GM12875 (cell line): ENCODE data around the gene ADAD2.

ENCODE experiments used
- H3K4me3 ChIP-seq: one replicate; pipeline ENCODE4 v1.5.1; 2011; ENCODE audit warnings: low read depth, low read length, control low read depth
- CTCF ChIP-seq: IDR thresholded peaks from 2 replicates; pipeline ENCODE4 v1.5.1; 2011; ENCODE audit warnings: low read depth, mild to moderate bottlenecking, control low read depth, inconsistent platforms, low read length, moderate library complexity, borderline replicate concordance; ENCODE audit not compliant: insufficient read depth

ADAD2 gene

DNA sequence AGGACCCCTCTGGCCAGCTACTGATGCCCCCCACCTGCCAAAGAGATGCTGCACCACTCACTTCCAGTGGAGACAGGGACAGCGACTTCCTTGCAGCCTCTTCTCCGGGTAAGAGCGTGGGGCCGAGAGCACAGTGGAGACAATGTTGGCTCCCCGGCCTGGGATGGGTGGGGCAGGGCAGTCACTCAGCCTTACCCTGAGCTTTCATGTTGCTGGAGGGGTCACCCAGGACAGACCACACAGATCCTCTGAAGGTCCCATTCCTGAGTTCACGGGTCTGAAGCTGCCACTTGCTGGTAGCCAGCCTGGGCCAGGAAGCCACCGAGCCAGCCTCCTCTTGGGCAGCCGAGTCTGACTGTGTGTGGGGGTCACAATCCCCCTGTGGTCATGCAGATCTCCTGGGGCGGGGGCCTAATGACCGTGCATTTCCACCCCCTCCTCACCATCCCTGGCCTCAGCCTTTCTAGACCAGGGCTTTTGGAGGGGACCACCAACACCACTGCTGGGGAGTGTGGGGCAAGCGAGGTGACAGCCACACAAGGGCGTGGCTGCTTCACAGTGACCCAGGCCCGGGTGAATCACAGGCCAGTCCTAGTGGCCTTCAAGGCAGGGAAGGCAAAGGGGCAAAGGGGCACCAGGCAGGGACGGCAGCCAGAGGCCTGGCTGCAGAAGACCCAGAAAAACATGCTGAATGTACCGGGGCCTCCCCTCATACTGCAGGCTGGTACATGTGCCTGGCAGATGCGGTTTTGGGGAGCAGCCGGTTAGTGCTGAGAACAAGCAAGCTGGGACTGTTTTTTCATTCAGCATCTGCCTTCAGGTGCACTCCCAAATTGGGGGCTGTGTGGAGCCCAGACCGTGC, 14.5 kb upstream of the ADAD2 start:
- TF ChIP-seq CTCF = no peak
- H3K4me3 ChIP-seq = no peak overlapping the region

GRCh38 chr16:84177741-84178073, 13.2 kb upstream of the ADAD2 start:
- no peak overlapping the region for H3K4me3 ChIP-seq
- TF ChIP-seq CTCF = no peak

- H3K4me3 ChIP-seq = no peak overlapping the region
- no peak for TF ChIP-seq CTCF
Observed at GRCh38 chr16:84178146-84178765, 12.7 kb upstream of the ADAD2 start.

DNA sequence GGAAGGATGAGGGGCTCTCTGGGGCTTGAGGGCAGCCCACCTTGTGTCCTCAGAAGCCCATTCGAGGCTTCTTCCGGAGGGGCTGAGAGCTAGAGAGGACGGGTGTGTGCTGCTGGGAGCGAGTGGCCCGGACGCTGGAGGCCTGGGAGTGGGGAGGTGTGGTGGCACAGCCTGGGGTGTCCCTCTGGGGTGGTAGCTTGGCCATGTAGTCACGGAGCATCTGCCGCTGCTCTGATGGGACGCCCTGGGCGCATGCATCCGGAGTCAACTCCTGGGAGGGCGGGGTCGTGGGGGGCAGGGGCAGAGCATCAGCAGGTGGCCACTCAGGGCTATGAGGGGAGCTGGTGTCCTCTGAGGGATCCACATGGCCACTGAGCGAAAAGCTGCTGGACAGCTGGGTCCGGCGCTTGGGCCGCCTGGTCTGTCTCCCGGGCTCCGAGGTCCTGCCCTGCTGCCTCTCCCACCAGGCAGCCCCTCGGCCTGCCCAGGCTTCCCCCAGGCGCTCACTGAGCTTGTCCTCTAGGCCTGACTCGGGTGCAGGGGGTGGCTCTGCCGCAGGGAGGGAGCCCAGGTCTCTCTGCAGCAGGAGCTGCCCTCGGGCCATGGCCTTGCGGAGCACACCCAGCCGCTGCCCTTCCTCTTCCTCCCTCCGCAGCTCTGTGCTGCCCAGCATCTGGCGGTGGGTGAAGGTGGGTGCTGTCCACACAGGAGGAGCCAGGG, 11.9 kb upstream of the ADAD2 start:
- TF ChIP-seq CTCF = no peak
- H3K4me3 ChIP-seq = no peak overlapping the region

GRCh38 chr16:84179612-84180320, 11.2 kb upstream of the ADAD2 start:
- H3K4me3 ChIP-seq = no peak overlapping the region
- no peak for TF ChIP-seq CTCF

- no peak overlapping the region for H3K4me3 ChIP-seq
- TF ChIP-seq CTCF = no peak
Observed at GRCh38 chr16:84180519-84181140, 10.3 kb upstream of the ADAD2 start.
